GM10248 (cell line): ENCODE measurements around the gene ACER1.

Source experiments
- CTCF ChIA-PET: fragments of 300-600 bp; sonication (Branson Sonifier 250); formaldehyde crosslinking; extraction: SDS; loops from one replicate; lab custom pipeline; 2021; ENCODE audit warnings: antibody characterized with exemption; lab: Yijun Ruan, JAX
- POLR2A ChIA-PET: fragments of 350-650 bp; sonication (Branson Sonifier 250); formaldehyde crosslinking; extraction: SDS; loops from one replicate; lab custom pipeline; 2020; ENCODE audit warnings: antibody characterized with exemption; lab: Yijun Ruan, JAX
- DNase-seq: peaks from one replicate; pipeline ENCODE4 v3.0.0; 2012; ENCODE audit errors: extremely low spot score
- TF ChIP-seq, protein P1 (sequence below): IDR thresholded peaks from 2 replicates; pipeline ENCODE4 v1.5.1; 2012; ENCODE audit warnings: mild to moderate bottlenecking, low read depth; ENCODE audit errors: extremely low read depth, missing control alignments, control extremely low read depth

ACER1 gene

GRCh38 chr19:6263735-6264444 is 69.5 kb downstream of the ACER1 start:
- no peak for DNase-seq
- POLR2A ChIA-PET = no interaction called here
- CTCF ChIA-PET = no interaction called here

DNA sequence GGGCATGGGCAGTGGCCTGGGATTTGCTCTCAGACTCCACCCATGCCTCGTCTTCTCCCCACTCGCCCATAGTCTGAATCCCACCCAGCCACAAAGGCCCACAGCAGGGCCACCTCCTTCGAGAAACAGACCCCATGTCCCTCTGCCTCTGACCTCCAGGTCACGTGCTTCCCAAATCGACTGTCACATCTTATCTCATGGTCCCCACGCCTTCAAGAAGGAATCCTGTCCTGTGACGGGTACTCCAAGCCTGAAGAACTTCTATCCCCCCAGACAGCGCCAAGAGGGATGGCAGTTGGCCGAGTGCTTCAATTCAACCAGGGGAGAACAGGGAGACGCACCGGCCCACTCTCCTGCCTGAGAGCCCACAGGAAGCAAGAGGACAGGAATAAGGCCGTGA is 70.1 kb downstream of the ACER1 start:
- ChIA-PET CTCF (no interaction called here), POLR2A (no interaction called here)
- DNase-seq = no peak
- TF ChIP-seq, protein P1, sequence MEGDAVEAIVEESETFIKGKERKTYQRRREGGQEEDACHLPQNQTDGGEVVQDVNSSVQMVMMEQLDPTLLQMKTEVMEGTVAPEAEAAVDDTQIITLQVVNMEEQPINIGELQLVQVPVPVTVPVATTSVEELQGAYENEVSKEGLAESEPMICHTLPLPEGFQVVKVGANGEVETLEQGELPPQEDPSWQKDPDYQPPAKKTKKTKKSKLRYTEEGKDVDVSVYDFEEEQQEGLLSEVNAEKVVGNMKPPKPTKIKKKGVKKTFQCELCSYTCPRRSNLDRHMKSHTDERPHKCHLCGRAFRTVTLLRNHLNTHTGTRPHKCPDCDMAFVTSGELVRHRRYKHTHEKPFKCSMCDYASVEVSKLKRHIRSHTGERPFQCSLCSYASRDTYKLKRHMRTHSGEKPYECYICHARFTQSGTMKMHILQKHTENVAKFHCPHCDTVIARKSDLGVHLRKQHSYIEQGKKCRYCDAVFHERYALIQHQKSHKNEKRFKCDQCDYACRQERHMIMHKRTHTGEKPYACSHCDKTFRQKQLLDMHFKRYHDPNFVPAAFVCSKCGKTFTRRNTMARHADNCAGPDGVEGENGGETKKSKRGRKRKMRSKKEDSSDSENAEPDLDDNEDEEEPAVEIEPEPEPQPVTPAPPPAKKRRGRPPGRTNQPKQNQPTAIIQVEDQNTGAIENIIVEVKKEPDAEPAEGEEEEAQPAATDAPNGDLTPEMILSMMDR = no peak

More at GRCh38 chr19:6263735-6264444, 69.5 kb downstream of the ACER1 start:
- TF ChIP-seq, protein P1 = no peak

DNA sequence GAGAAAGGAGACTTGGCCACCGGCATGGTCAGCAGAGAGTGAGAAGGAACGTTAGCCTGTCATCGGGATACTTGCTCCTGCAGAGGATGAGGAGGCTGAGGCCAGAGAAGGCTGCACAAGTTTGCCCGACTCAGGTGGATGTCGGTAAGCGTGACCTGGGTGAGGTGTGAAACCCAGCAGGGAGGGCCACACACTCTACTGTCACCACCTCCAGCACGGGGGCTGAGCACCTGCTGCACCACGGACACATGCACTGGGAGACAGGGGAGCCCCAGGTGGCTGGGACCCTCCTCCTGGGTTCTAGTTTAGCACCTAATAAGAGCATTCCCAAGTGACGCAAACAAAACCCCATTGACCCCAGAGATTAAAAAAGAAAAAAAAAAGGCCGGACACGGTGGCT is 70.9 kb downstream of the ACER1 start:
- POLR2A ChIA-PET = no interaction called here
- TF ChIP-seq, protein P1 = no peak
- DNase-seq = no peak
- CTCF ChIA-PET = no interaction called here

GRCh38 chr19:6261883-6262282 is 71.5 kb downstream of the ACER1 start:
- ChIA-PET CTCF (interaction anchor here (1.7 to 2.6 kb wide), 3 partner anchors 9 to 43 kb away, joined by 3 to 11 read pairs (median 9); no protein-coding TSS in a partner anchor), POLR2A (no interaction called here)
- DNase-seq = no peak
- TF ChIP-seq, protein P1 = no peak

DNA sequence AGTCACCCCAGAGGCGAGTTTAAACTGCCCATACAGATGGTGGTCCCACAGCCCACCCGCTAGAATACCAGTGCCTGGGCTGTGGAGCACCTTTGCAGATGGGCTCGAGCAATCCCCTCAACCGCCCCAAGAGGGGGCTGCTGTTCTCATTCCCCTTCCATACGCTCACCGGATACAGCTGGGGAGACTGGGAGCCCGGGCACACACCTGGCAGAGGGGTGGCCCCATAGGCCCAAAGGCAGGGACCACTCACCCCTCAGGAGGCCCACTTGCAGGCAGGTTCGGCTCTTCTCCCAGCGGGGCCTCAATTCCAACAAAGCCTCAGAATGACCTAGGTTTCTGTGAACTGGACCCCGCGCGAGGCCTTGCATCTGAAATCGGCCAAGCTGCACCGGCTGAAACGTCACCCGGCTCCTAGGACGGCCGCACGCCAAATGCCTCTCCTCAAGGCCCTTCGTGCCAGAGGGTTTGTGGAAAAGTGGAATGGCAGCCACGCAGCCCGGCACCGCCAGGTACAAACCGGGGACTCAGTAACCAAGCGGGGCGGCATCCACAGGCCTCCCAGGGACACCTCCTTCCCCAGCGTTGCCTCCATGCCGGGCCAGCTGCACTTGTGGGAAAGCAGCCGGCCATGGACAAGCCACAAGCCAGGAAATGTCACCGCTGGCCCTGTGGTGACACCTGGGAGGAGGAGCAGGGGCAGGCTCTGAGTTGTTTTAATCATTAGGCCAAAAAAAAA is 72.3 kb downstream of the ACER1 start:
- CTCF ChIA-PET = interaction anchor here (1.0 to 2.6 kb wide), 8 partner anchors 10 to 79 kb away, joined by 3 to 11 read pairs (median 3); no protein-coding TSS in a partner anchor
- peak; percentile 56 for DNase-seq
- POLR2A ChIA-PET = no interaction called here
- TF ChIP-seq, protein P1 = peak; percentile 41

GRCh38 chr19:6260376-6260775 is 73.0 kb downstream of the ACER1 start:
- DNase-seq = no peak
- ChIA-PET POLR2A (no interaction called here), CTCF (interaction anchor here (1.0 to 2.6 kb wide), 10 partner anchors 9 to 80 kb away, joined by 3 to 11 read pairs (median 3); no protein-coding TSS in a partner anchor)
- TF ChIP-seq, protein P1 = no peak
